HG03064 (cell line): Measurements from ENCODE around the gene NDUFA5.

Experiments used
- ATAC-seq: cut with Tn5 transposase; IDR thresholded peaks from one replicate; pipeline ENCODE4 v1.9.1; 2021; ENCODE audit warnings: low read depth; ENCODE audit not compliant: unreplicated experiment

Gene NDUFA5

DNA sequence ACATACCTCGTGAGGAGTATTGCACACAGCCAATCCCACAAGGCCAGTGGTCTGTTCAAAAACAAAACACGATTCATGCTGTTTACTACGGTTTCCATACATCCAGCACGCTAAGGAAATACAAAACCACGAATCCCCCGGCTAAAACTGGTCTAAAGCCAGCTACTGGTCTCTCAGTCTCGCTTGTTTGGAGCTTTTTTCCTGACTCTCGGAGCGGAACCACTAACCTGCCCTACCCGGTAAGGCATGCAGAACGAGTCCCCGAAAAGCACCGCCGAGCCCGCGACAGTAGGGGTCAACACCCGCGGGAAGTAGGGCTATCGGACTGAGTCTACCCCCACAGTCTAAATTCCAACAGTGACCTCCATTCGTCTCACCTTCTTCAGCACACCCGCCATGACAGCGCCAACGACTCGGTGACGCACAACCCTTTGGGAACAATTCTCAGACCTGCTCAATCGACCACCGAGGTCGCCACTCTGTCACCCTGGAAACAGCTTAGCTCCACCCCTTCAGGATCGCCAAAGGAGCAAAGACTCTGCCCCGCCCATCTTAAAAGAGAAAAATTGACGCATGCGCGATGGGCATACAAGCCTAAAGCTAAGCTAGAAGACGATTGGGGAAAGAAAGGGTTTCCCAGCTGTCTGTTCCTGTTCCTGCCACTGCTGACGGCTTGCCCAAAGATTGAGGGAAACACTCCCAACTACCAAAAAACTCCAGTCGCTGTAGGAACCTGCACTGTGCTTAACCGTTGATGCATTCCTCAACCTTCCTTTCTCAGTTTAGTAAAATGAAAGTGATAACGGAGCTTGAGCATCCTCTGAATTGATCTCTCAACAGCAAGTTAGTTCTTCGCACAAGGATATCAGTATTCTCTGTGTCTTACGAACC is at the start of gene NDUFA5:
TSS of gene NDUFA5 (minus strand) at position 421 of the 891 bp plus-strand sequence. CDS start at position 398, 23 bp downstream.
- ATAC-seq = peak; percentile 97

DNA sequence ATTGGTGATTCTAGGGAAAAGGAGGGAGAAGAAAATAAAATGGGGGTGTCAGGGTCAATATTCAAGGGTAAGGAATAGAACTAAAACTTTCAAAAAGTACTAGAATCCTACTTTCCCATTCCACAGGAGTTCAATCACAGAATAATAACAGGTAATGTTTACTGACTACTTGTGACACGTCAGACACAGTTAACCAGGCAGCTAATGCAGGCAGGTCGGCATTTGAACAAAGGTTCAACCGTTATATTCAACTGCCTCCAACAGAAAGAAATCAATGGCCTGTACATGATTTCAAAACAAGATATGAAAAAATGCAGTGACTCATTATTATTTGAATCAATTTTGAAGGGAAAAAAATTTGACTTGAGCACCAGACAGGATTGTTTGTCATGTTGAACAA is 47.1 kb upstream of the NDUFA5 start:
- ATAC-seq = no peak

DNA sequence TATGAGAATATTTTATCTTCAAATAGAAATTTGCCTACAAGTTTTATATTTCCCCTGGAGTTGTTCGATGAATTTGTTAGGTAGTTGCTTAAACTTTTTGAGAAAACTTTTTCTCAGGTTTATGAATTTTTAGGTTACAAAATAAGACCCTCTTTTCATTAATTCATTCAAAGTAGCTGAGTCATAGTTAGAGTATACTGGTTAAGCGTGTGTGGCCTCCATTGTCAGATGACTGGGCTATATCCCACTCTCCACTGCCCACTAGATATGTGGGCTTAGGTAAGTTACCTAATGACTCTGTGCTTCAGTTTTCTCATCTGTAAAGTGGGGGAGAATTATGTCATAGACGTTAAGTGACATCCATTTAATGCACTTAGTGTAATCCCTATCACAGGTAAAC is 45.0 kb upstream of the NDUFA5 start:
- ATAC-seq = no peak

DNA sequence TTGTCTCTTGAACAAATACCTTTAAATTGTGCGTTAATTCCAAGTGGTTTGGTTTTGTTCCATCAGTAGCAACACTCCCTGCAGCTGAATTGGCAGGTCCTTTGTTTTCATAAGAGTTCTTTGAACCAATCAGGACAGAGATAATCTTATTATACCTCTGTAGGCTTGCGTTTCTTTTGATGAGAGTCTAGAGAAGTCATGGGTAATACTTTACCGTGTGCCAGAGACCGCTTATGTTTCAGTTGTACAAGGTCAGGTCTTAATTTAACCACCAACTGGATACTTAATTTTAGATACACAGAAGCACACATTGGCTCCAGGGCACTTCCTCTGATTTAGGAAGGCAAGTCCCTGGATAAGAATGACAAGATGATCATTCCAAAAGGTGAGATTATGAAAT is 43.9 kb upstream of the NDUFA5 start, which contains the start of gene ASB15:
TSS of gene ASB15 (plus strand) at position 292 of the 400 bp plus-strand sequence. CDS start 12,682 bp downstream, outside the sequence.
- ATAC-seq = no peak

DNA sequence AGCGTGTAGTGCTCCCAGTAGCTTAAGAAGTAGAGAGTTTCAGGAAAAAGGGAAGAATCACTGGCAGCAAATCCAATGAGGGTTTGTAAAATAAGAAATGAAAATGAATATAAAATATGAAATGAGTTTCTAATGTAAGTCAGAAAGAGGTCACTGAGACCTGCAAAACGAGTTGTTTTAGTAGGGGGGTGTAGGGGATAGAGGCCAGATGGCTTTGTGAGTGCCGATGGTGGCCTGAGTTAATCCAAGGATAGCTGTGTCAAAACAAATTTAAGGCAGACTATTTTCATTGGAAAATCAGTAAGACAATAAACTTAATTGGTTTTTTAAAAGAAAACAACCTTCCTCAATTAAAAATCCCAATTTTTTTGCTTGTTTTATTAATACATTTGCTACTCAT is 43.3 kb upstream of the NDUFA5 start:
- ATAC-seq = no peak

DNA sequence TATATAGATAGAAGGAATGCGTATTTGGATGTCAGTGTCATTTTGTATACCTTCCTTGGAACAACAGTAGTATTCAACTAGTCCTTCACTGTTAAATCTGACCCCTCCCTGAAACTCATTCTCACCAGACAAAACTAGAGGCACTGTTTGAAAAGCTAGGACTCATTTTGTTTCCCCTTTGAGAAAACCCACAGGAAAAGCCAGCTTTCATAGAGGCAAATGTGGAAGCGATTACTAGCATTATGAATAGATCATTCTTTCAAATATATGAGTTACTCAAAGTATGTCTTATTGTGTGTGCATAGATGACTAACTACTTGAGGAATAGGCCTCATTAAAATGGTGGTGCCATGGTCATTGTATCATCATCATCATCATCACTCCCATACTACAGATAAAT is 42.1 kb upstream of the NDUFA5 start:
- ATAC-seq = no peak

DNA sequence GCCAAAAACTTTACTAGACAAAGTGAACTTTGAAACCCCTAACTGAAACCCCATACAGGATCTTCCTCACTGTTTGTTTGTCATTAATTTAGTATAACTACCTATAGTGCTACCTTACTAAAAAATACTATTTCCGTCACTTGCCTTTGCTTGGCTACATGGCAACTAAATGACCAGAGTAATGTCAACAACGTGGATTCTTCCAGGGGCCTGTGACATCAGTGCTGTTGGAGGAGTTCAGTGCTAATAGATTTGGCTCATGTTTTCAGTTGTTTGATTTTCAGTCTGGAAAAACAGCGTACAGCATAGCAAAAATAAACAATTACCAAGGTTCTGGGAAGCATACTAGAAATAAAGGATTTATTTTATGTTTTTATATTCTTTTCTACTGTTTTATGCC is 41.0 kb upstream of the NDUFA5 start:
- ATAC-seq = no peak

DNA sequence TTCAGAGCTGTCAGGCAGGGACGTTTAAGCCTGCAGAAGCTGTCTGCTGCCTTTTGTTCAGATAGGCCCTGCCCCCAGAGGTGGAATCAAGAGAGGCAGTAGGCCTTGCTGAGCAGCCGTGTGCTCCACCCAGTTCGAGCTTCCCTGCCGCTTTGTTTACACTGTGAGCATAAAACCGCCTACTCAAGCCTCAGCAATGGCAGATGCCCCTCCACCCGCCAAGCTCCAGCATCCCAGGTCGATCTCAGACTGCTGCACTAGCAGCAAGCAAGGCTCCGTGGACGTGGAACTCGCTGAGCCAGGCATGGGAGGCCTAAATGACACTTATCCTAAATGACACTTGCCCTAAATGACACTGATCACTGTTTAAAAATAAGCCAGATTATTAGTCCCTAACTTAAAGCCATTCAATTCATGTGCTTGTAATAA is 37.2 kb upstream of the NDUFA5 start:
- ATAC-seq = no peak

DNA sequence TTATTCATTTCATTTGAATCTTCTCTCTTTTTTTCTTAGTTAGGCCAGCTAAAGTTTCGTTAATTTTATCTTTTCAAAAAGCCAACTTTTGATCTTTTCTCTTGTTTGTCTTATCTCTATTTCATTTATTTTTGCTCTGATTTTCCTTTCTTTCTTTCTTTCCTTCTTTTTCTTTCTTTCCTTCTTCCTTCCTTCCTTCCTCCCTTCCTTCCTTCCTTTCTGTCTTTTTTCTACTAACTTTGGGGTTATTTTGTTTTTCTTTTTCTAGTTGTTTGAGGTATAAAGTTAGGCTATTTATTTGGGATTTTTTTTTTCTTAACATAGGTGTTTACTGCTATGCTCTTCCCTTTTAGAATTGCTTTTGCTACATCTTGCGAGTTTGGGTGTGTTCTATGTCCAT is 30.8 kb upstream of the NDUFA5 start:
- ATAC-seq = no peak

DNA sequence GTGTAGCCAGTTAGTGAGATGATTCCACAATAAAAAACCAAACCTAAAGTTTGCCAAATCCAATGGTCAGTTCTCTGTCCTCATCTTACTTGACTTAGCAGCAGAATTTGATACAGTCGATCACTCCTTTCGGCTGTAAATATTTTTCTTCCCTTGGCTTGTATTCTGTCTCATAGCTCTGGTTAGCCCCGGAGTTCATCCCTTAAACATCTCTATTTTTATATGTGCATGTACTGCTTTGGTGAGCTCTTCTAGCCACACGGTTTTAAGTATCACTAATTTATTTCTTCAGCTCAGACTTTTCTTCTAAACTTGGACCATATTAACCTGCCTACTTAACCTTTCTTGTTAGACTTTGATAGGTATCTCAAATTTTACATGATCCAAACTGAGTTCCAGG is 26.2 kb upstream of the NDUFA5 start:
- ATAC-seq = no peak

DNA sequence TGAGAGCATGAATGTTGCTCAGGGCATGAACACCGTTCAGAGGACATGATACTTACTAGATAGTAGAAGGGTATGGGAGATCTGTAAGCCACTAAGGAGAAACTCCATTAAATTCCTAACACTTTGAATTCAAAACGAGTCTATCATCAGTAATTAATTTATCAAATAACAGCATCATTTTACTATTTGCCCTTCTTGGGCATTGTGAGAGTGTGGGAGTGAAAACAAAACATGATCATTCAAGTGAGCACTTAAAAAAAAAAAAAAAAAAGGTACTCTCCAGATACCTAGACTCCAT is 23.5 kb upstream of the NDUFA5 start:
- peak; percentile 19 for ATAC-seq

DNA sequence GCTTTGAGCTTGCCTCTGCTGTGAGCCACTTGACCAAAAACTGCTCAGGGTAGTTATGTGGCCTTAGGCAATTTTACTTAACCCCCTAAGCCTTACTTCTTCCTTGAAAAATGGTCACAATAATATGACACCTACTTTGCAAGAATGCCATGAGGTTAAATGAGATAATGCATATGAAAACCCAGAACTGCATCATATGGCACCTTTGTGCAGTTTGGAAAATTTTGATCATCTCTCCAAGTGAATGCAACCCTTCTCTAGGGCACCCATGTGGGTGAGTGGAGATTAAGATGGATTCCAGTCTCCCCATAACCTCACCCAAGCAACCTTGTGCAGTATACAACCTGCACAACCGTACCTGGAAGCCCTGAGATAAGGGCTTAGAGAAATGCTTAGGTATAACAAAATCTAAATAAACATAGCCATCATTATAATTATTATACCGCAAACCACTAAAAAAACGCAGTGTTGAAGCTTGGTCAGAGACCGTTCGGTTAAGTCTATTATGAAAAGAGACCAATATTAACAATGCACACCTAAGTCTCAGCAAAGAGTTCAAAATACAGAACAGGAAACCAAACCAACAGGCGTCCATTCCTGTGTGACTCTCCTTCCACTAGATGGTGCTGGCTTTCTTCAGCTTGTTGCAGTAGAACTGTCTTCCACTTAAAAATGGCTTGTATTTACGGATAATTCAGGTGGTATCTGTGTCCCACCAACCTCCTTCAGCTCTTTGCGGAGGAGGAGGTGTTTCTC is 23.0 kb upstream of the NDUFA5 start:
- ATAC-seq = peak; percentile 67

DNA sequence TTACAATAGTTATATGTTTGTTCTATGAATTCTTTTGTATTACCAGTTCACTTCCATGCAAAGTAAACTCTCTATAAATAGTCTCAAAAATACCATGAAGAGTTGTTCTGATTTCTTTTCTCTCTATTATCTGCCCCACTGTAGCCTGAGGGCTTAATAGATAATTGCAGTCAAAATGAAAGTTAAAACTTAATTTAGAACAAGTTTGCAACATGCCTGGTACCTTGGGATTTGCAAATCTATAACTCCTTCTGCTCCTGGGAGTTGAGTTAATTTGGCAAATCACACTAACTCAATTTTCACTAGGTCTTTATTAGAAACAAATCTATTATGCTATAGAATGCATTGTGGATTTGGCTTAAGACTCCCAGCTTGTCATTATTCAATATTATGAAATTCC is 21.8 kb upstream of the NDUFA5 start:
- ATAC-seq = no peak

DNA sequence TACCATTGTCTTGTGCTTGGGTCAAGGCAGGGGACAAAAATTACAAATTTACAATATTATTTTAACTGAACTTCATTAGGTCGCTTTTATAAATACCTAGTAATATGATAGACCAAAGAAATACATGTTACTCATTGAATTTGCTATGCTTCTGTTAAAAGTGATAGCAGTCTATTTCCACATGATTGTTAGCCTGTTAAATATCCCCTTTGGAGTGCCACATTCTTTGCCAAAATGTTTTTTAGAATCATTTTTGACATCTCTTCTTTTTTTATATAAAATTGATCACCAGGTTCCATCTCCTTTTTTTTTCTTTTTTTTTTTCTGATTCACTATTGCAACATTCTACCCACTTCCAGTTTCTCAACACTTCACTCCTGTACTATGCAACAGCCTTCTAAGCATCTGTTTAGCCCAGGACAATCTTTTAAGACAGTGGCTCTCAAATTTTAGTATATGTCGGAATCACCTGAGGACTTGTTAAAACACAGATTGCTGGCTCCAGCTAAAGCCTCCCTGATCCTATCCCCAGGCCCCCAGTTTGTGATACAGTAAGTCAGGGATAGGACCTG is 16.4 kb upstream of the NDUFA5 start:
- ATAC-seq = no peak

DNA sequence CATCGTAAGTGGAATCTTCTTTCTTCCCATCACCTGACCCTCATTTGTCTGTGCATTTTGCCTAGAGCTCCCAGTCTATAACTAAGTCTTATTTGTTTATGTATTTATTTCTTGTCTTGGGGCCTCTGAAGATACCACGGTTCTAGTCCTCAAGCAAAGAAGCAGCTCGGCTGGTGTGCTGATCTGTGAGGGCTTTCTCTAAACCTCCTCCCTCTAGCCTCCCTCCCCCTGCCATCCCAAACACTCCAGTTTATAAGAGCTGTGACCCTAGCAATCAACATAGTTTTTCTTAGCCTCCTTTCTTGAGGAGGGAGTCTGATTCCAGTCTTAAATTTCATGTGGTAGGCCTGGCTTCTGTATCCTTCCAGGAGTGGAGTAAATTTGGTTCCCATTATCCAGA is 15.7 kb upstream of the NDUFA5 start:
- no peak for ATAC-seq

DNA sequence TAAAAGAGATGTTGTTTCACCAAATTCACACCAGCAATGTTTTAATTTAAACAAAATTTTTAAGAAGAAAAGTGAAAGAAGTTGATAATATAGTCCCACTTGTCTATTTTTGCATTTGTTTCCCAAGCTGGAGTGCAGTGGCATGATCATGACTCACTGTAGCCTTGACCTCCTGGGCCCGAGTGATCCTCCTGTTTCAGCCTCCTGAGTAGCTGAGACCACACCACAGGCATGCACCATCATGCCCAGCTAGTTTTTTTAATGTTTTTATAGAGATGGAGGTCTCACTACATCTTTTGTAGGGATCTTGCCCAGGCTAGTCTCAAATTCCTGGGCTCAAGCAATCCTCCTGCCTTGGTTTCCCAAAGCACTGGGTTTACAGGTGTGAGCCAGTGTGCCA is 14.1 kb upstream of the NDUFA5 start:
- no peak for ATAC-seq

DNA sequence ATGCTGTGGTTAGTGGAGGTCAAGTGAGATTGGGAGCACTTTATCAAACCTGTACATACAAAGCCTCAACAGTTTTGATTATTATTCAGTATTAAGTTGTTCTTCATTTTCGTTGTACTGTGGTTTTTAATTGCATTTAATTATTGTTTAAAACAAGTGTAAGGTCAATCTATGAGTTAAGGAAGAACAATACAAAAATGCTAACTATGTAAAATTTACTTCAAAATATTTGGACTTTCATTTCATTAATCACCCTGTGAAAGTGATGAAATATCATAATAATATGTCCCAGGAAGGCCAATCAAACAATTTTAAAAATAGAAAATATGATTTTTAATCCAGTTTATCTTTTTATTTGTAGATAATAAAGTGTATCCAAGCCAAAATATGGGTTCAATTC is 13.6 kb upstream of the NDUFA5 start:
- no peak for ATAC-seq

DNA sequence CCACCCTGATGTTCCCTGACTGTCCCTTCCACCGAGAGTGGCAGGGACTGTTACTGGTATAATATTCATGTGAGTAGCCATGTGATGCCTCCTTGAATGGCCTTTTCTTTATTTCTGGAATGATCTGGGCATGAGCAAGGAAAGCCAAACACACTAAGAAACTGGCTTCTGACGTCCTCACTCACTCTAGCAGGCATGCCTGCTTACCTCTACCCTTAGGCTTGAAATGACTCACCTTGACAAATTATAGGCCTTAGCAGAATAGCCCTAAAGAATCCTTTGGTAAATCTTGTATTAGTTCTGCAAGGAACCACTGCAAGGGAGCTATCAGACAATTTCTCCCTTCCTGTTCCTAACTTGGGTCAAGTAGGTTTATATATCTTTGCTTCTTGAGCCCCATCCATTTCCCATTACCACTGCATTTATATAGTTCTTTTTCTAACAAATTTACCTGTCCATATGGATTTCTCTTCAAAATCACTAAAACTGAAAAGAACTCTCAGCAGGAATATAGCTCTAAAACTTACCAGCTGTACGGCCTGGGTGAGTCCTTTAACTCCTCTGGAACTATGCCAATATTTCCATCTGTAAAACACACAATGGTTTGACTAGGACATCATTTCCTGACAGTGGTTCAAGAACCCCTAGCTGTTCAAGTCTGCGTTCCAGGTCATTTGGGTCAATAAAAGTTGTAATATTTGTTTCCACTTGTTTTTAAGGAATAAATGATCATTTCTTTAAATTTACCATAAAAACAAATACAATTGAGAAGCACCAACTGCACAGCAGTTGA is 13.0 kb upstream of the NDUFA5 start:
- no peak for ATAC-seq

DNA sequence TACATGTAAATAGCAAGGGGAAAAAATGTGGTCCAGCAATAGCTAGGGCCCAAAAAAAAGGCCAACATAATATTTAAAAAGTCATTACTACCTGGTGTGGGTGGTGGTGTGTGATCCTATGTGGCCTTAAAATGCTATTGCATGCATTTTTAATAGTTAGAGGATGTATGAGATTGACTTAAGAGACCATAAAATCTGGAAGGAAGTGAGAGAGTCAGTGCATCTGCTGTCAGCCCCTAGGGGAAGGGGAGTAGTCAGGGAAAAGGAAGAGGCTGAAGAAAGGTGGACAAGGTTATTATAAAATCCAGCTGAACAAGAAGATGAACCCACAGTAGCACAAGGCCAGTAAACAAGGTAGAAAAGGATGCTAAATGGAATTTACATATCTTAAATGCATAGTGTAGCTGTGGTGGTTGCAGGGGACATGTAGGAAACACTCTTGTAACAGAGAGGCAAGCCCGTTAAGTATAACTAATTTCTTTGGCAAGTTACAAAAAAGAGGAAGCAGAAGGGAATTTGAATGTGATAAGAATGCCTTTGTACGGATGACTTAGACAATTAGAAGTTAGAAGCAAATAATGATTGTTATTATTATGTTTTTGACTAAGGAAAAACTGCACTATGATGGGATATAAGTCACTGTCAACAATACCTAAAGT is 11.9 kb upstream of the NDUFA5 start:
- ATAC-seq = no peak

DNA sequence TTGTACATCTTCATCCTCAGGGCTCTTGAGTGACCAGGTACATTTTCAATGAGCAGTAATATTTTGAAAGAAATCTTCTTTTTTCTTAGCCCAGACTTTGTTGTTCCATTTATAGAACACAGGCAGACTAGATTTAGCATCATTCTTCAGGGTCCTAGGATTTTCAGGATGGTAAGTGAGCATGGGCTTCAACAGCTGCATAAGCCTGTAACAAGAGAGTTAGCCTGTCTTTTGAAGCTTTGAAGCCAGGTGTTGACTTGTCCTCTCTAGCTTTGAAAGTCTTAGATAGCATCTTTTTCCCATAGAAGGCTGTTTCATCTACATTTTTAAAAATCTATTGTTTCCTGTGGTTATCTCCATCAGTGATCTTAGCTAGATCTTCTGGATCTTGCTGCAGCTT is 4.5 kb upstream of the NDUFA5 start:
- ATAC-seq = no peak
